ENCODE measurements around the gene ANP32E. TPM values are rescaled to one million over a fixed set of nuclear protein-coding genes. Genes with fewer than 3 reads are reported as not detected.

ANP32E gene
- polyA plus RNA-seq, 12 donors = 37.3 to 90.5 (median 50.1) TPM; not detected in 1

- no peak for DNase-seq
Measured at GRCh38 chr1:150173141-150173585, 62.7 kb downstream of the ANP32E start.

- no peak for DNase-seq
Measured at GRCh38 chr1:150171801-150172200, 64.1 kb downstream of the ANP32E start.

- no peak for DNase-seq
Measured at GRCh38 chr1:150168960-150169601, 66.8 kb downstream of the ANP32E start.

Other genes with a start within 250 kb of the ANP32E start
- 10 to 100 TPM in 11 of 12 donors, not detected in 1; 13.3 to 17.4 (median 15.4) TPM for gene OTUD7B, start 225.4 kb downstream of the ANP32E start, polyA plus RNA-seq (ENCODE audit: insufficient read length in 12 of 12)
- gene VPS45, start 168.3 kb downstream of the ANP32E start, polyA plus RNA-seq (ENCODE audit: insufficient read length in 12 of 12) = 10 to 100 TPM in 11 of 12 donors, not detected in 1; 36.4 to 61.4 (median 49.9) TPM
- 100 to 1,000 TPM in 1 of 12 donors, 10 to 100 TPM in 10, not detected in 1; 57.3 to 102 (median 84.3) TPM for gene PLEKHO1, start 86.2 kb downstream of the ANP32E start, polyA plus RNA-seq (ENCODE audit: insufficient read length in 12 of 12)
- 1 to 10 TPM in 10 of 12 donors, not detected in 2; 2.0 to 9.6 (median 6.4) TPM for gene CA14, start 21.7 kb upstream of the ANP32E start, polyA plus RNA-seq (ENCODE audit: insufficient read length in 12 of 12)
- 100 to 1,000 TPM in 9 of 12 donors, 10 to 100 TPM in 2, not detected in 1; 70.7 to 140 (median 106) TPM for gene APH1A, start 32.9 kb upstream of the ANP32E start, polyA plus RNA-seq (ENCODE audit: insufficient read length in 12 of 12)
- 10 to 100 TPM in 10 of 12 donors, not detected in 2; 26.8 to 50.4 (median 40.8) TPM for gene C1orf54, start 36.7 kb upstream of the ANP32E start, polyA plus RNA-seq (ENCODE audit: insufficient read length in 12 of 12)
- 1 to 10 TPM in 10 of 12 donors, not detected in 2; 1.8 to 6.4 (median 3.6) TPM for gene CIART, start 46.4 kb upstream of the ANP32E start, polyA plus RNA-seq (ENCODE audit: insufficient read length in 12 of 12)
- gene MRPS21, start 57.7 kb upstream of the ANP32E start, polyA plus RNA-seq (ENCODE audit: insufficient read length in 12 of 12) = 10 to 100 TPM in 11 of 12 donors, not detected in 1; 35.6 to 62.4 (median 47.4) TPM
- gene PRPF3, start 85.4 kb upstream of the ANP32E start, polyA plus RNA-seq (ENCODE audit: insufficient read length in 12 of 12) = 10 to 100 TPM in 11 of 12 donors, not detected in 1; 31.8 to 80.2 (median 50.3) TPM
- 100 to 1,000 TPM in 1 of 12 donors, 10 to 100 TPM in 11; 25.9 to 181 (median 27.8) TPM for gene RPRD2, start 128.0 kb upstream of the ANP32E start, polyA plus RNA-seq (ENCODE audit: insufficient read length in 12 of 12)

Measured in muscle of arm (tissue), 12 donors.